Astrocyte of the spinal cord (primary cell): Measurements from ENCODE around the gene AIFM3.

Experiments
- DNase-seq: peaks from one replicate; pipeline ENCODE4 v3.0.0; 2011; ENCODE audit warnings: low read depth, low spot score
- H3K4me3 ChIP-seq: 2 replicates; pipeline ENCODE4 v1.5.1; 2011; ENCODE audit warnings: low read depth, mild to moderate bottlenecking, low read length, moderate library complexity
- in situ Hi-C: cut with HindIII; loops from 2 replicates; pipeline ENCODE4 v1.10.0; 2017; ENCODE audit warnings: low sequenced_read_pairs
- TF ChIP-seq, protein P1 (sequence below): IDR thresholded peaks from 2 replicates; pipeline ENCODE4 v1.5.1; 2012; ENCODE audit warnings: low read depth, mild to moderate bottlenecking, low read length, inconsistent platforms

The AIFM3 gene

DNA sequence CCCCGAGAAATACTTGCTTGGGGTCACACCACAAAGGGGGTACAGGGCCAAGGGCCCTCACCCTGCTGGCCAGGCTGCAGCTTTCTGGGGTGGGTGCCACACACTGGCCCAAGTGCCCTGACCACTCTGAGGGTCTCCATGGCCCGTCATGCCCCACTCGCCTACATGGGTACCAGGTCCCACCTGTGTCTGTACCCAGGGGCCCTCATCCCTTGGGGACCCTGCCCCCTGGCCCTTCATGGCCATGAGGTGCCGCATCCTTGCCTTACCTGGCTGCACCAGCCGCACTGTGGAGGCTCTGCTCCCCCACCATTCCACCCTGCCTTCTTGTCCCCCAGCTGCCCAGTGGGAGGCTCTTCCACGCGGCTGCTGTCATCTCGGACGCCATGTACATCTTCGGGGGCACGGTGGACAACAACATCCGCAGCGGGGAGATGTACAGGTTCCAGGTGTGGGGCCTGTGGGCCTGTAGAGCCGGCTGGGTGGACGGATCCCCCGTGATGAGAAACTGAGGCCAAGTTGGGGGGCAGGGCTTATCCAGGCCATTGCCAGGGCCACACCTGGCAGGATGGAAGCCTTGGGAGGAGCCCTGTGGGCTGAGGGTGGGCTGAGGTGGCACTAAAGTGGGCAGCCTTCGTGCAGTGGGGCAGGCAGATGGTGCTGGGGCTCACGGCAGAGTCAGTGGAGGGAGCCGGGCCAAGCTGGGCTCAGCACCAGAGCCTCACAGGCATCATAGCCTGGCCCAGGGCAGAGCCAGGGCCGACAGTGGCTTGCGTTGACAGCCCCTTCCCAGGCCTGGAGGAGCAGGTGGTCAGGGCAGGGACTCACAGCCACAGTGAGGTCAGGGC lies 25.6 kb downstream of the AIFM3 start:
- in situ Hi-C loops, result no loop called here

DNA sequence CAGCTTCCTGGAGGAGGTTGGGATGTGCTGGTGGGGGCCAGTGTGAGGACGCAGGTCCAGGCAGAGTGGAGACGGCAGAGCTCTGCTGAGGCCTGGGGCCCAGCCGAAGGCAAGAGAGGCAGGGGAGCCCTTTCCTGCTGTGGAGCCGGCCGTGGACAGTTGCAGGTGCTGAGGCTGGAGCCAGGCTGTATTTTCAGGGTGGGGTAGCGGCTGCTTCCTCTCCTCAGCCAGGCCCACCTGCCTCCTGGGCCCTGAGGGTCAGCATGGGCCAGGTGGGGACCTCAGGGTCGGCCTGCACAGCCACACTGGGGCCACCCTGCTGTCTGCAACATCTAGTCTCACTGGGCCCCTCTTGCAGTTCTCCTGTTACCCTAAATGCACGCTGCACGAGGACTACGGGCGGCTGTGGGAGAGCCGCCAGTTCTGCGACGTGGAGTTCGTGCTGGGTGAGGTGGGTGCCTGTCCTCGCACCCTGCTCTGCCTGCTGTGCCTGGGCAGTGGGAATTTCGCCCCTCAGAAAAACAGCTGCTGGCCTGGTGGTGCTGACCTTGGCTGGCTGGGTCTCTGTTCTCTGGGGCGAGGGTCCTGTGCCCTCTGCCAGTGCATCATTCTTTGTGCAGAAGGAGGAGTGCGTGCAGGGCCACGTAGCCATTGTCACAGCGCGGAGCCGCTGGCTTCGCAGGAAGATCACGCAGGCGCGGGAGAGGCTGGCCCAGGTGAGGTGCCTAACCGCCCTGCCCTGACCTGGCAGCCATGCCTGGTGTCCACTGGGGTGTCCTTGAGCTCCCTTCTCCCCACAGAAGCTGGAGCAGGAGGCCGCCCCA lies 26.5 kb downstream of the AIFM3 start:
- TF ChIP-seq, protein P1, sequence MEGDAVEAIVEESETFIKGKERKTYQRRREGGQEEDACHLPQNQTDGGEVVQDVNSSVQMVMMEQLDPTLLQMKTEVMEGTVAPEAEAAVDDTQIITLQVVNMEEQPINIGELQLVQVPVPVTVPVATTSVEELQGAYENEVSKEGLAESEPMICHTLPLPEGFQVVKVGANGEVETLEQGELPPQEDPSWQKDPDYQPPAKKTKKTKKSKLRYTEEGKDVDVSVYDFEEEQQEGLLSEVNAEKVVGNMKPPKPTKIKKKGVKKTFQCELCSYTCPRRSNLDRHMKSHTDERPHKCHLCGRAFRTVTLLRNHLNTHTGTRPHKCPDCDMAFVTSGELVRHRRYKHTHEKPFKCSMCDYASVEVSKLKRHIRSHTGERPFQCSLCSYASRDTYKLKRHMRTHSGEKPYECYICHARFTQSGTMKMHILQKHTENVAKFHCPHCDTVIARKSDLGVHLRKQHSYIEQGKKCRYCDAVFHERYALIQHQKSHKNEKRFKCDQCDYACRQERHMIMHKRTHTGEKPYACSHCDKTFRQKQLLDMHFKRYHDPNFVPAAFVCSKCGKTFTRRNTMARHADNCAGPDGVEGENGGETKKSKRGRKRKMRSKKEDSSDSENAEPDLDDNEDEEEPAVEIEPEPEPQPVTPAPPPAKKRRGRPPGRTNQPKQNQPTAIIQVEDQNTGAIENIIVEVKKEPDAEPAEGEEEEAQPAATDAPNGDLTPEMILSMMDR, result no peak
- in situ Hi-C loops, result no loop called here
- DNase-seq, result no peak
- H3K4me3 ChIP-seq, result no peak overlapping the region

More for the DNA sequence above, 25.6 kb downstream of the AIFM3 start:
- H3K4me3 ChIP-seq, result no peak overlapping the region
- TF ChIP-seq, protein P1, result no peak
- no peak for DNase-seq

DNA sequence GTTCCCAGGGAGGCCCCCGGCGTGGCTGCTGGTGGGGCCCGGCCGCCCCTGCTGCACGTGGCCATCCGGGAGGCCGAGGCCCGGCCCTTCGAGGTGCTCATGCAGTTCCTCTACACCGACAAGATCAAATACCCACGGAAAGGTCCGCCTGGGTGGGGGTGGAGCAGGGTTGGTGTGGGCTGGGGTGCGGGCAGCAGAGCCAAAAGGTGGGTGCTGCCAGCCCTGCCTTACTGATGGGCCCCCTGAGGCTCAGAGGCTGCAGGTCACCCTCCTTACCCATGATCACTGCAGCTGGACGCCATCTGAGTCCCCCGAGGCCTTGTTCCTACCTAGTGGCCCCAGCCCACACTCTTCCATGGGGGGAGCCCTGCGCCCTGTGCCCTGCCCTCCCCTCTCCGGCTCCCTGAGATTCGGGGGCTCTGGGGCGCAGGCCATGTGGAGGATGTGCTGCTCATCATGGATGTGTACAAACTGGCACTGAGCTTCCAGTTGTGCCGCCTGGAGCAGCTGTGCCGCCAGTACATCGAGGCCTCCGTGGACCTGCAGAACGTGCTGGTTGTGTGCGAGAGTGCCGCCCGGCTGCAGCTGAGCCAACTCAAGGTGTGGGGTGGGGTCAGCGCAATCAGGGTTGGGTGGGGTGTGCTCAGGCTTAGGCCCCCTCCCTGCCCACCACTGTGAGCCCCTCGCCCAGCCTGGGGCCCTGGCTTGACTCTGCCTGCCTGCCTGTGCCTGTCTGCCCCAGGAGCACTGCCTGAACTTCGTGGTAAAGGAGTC lies 27.3 kb downstream of the AIFM3 start:
- H3K4me3 ChIP-seq, result no peak overlapping the region
- no peak for DNase-seq
- in situ Hi-C loops, result no loop called here
- TF ChIP-seq, protein P1, result no peak

DNA sequence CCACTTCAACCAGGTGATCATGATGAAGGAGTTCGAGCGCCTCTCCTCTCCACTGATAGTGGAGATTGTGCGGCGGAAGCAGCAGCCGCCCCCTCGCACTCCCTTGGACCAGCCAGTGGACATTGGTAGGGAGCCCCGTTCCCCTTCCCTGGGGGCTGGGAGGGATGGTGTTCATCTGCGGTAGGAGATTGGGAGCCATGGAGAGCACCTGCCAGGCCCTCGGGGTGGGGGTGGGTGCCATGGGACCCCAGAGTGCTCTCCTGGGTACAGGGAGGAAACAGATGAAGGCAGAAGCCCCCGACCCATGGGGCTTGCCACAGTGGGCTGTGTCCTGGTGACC lies 27.8 kb downstream of the AIFM3 start:
- DNase-seq, result no peak
- in situ Hi-C loops, result no loop called here
- TF ChIP-seq, protein P1, result no peak
- no peak overlapping the region for H3K4me3 ChIP-seq

DNA sequence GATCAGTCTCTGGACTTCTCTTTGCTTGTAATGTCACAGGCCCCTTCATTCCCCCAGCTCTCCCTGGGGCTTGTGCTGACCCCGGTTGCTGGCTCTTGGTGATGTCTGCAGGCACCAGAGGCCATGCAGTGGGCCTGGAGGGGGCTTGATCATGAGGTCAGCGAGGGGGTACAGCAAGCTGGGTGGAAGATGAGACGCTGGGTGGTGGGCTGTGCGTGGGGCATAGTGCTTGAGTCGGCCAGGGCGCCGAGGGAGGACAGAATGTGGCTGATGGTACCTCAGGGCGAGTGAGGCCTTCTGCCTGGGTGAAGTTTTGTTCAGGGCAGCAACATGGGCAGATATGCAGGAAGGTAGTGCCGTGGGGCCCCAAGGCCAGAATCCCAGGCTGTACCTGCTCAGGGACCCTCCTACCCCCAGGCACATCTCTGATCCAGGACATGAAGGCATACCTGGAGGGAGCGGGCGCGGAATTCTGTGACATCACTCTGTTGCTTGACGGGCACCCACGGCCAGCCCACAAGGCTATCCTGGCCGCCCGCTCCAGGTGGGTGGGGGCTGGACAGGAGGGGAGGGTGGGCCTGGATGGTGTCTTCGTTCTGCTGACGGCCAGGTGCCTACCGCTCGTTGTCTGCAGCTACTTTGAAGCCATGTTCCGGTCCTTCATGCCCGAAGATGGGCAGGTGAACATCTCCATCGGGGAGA lies 28.4 kb downstream of the AIFM3 start:
- H3K4me3 ChIP-seq, result no peak overlapping the region
- TF ChIP-seq, protein P1, result no peak
- in situ Hi-C loops, result no loop called here
- DNase-seq, result no peak

DNA sequence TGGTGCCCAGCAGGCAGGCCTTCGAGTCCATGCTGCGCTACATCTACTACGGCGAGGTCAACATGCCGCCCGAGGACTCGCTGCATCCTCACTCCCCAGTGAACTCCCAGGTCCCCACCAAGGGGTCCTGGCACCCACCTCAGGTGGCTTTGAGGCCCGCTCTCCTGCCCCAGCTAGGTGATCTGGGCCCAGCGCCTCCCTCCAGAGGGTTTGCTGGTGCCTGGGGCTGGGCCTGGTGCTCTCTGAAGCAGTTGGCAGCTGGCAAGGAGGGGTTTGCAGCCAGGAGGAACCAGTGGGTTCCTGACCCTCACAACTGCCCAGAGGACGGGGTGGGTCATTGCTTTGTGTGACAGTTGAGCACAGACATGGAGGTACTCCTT lies 29.0 kb downstream of the AIFM3 start:
- no peak for DNase-seq
- H3K4me3 ChIP-seq, result no peak overlapping the region
- TF ChIP-seq, protein P1, result no peak
- in situ Hi-C loops, result no loop called here
